ENCODE data around the gene RALA. TPM values are rescaled to one million over a fixed set of nuclear protein-coding genes. Genes with fewer than 3 reads are reported as not detected.
A peak's percentile ranks its signal among the peaks of the same experiment; 100 is the strongest.

The RALA gene
- total and polyA plus RNA-seq, 4 donors = 9.6 to 27.2 (median 19.3) TPM

GRCh38 chr7:39608278-39608677, 15.1 kb upstream of the RALA start:
- Histone ChIP-seq H3K36me3 (ENCODE audit: control insufficient read depth in 1 of 2, insufficient read depth in 2 of 2, low read length in 1 of 2) (no peaks in the 10 kb centered on the region), H3K27me3 (ENCODE audit: control insufficient read depth in 1 of 2, insufficient read depth in 2 of 2, low read length in 1 of 2) (no peaks in the 10 kb centered on the region), H3K4me1 (ENCODE audit: control insufficient read depth in 1 of 2, insufficient read depth in 2 of 2, low read length in 2 of 2) (no peaks in the 10 kb centered on the region), H3K9me3 (ENCODE audit: control insufficient read depth, low read length) (no peaks in the 10 kb centered on the region), H3K4me3 (ENCODE audit: low read length in 2 of 2) (no peak overlapping the region), H3K27ac (ENCODE audit: low read depth in 1 of 2, low read length in 2 of 2) (no peak overlapping the region)
- intact Hi-C loops (cut with DNase I) = no loop called here
- WGBS, 2 donors = 83 to 87% methylated on average over 3 of the region's 3 CpGs
- DNase-seq (no peak), ATAC-seq (ENCODE audit: low FRiP score) (no peak)

GRCh38 chr7:39609113-39609934, 14.0 kb upstream of the RALA start:
- Histone ChIP-seq H3K36me3 (ENCODE audit: control insufficient read depth in 1 of 2, insufficient read depth in 2 of 2, low read length in 1 of 2) (no peaks in the 10 kb centered on the region), H3K4me1 (ENCODE audit: control insufficient read depth in 1 of 2, insufficient read depth in 2 of 2, low read length in 2 of 2) (no peaks in the 10 kb centered on the region), H3K27ac (ENCODE audit: low read depth in 1 of 2, low read length in 2 of 2) (no peak overlapping the region), H3K9me3 (ENCODE audit: control insufficient read depth, low read length) (no peaks in the 10 kb centered on the region), H3K4me3 (ENCODE audit: low read length in 2 of 2) (no peak overlapping the region), H3K27me3 (ENCODE audit: control insufficient read depth in 1 of 2, insufficient read depth in 2 of 2, low read length in 1 of 2) (no peaks in the 10 kb centered on the region)
- WGBS, 2 donors = 8 to 11% methylated on average over 33 to 36 of the region's 36 CpGs
- ATAC-seq (ENCODE audit: low FRiP score) (peak; percentile 62), DNase-seq (peak; percentile 47 to 80)
- intact Hi-C loops (cut with DNase I) = no loop called here

GRCh38 chr7:39609935-39610263, 13.5 kb upstream of the RALA start:
- Histone ChIP-seq H3K27ac (ENCODE audit: low read depth in 1 of 2, low read length in 2 of 2) (no peak overlapping the region), H3K9me3 (ENCODE audit: control insufficient read depth, low read length) (no peaks in the 10 kb centered on the region), H3K36me3 (ENCODE audit: control insufficient read depth in 1 of 2, insufficient read depth in 2 of 2, low read length in 1 of 2) (no peaks in the 10 kb centered on the region), H3K27me3 (ENCODE audit: control insufficient read depth in 1 of 2, insufficient read depth in 2 of 2, low read length in 1 of 2) (no peaks in the 10 kb centered on the region), H3K4me1 (ENCODE audit: control insufficient read depth in 1 of 2, insufficient read depth in 2 of 2, low read length in 2 of 2) (no peaks in the 10 kb centered on the region), H3K4me3 (ENCODE audit: low read length in 2 of 2) (no peak overlapping the region)
- DNase-seq (no peak), ATAC-seq (ENCODE audit: low FRiP score) (no peak)
- 63 to 71% methylated on average over 5 of the region's 5 CpGs for WGBS, 2 donors
- intact Hi-C loops (cut with DNase I) = no loop called here

GRCh38 chr7:39613577-39613976, 9.8 kb upstream of the RALA start:
- intact Hi-C loops (cut with DNase I) = no loop called here
- DNase-seq (no peak), ATAC-seq (ENCODE audit: low FRiP score) (no peak)
- 76 to 85% methylated on average over 4 of the region's 4 CpGs for WGBS, 2 donors
- no peaks in the 10 kb centered on the region for H3K4me1 ChIP-seq (ENCODE audit: control insufficient read depth in 1 of 2, insufficient read depth in 2 of 2, low read length in 2 of 2)
- H3K9me3 ChIP-seq (ENCODE audit: control insufficient read depth, low read length) = no peaks in the 10 kb centered on the region
- no peaks in the 10 kb centered on the region for H3K36me3 ChIP-seq (ENCODE audit: control insufficient read depth in 1 of 2, insufficient read depth in 2 of 2, low read length in 1 of 2)
- H3K27me3 ChIP-seq (ENCODE audit: control insufficient read depth in 1 of 2, insufficient read depth in 2 of 2, low read length in 1 of 2) = no peaks in the 10 kb centered on the region
- no peak overlapping the region for H3K27ac ChIP-seq (ENCODE audit: low read depth in 1 of 2, low read length in 2 of 2)
- no peak overlapping the region for H3K4me3 ChIP-seq (ENCODE audit: low read length in 2 of 2)

- no peak overlapping the region for H3K4me3 ChIP-seq (ENCODE audit: low read length in 2 of 2)
- DNase-seq = no peak
- no peaks in the 10 kb centered on the region for H3K4me1 ChIP-seq (ENCODE audit: control insufficient read depth in 1 of 2, insufficient read depth in 2 of 2, low read length in 2 of 2)
- no peak overlapping the region for H3K27ac ChIP-seq (ENCODE audit: low read depth in 1 of 2, low read length in 2 of 2)
- H3K9me3 ChIP-seq (ENCODE audit: control insufficient read depth, low read length) = no peaks in the 10 kb centered on the region
- H3K36me3 ChIP-seq (ENCODE audit: control insufficient read depth in 1 of 2, insufficient read depth in 2 of 2, low read length in 1 of 2) = no peaks in the 10 kb centered on the region
- no peaks in the 10 kb centered on the region for H3K27me3 ChIP-seq (ENCODE audit: control insufficient read depth in 1 of 2, insufficient read depth in 2 of 2, low read length in 1 of 2)
- no peak for ATAC-seq (ENCODE audit: low FRiP score)
- intact Hi-C loops (cut with DNase I) = no loop called here
- WGBS, 2 donors = 85 to 89% methylated on average over 2 of the region's 2 CpGs
These were observed 9.1 kb upstream of the RALA start for GRCh38 chr7:39614299-39614698.

- no peak for ATAC-seq (ENCODE audit: low FRiP score)
- Histone ChIP-seq H3K27me3 (ENCODE audit: control insufficient read depth in 1 of 2, insufficient read depth in 2 of 2, low read length in 1 of 2) (no peaks in the 10 kb centered on the region), H3K4me3 (ENCODE audit: low read length in 2 of 2) (no peak overlapping the region), H3K4me1 (ENCODE audit: control insufficient read depth in 1 of 2, insufficient read depth in 2 of 2, low read length in 2 of 2) (no peaks in the 10 kb centered on the region), H3K9me3 (ENCODE audit: control insufficient read depth, low read length) (no peaks in the 10 kb centered on the region), H3K36me3 (ENCODE audit: control insufficient read depth in 1 of 2, insufficient read depth in 2 of 2, low read length in 1 of 2) (no peaks in the 10 kb centered on the region), H3K27ac (ENCODE audit: low read depth in 1 of 2, low read length in 2 of 2) (no peak overlapping the region)
- intact Hi-C loops (cut with DNase I) = no loop called here
- DNase-seq = no peak
- WGBS, 2 donors = 42 to 48% methylated on average over 1 of the region's 1 CpG
These were observed 7.9 kb upstream of the RALA start for GRCh38 chr7:39615350-39615975.

- Histone ChIP-seq H3K27ac (ENCODE audit: low read depth in 1 of 2, low read length in 2 of 2) (no peak overlapping the region), H3K9me3 (ENCODE audit: control insufficient read depth, low read length) (no peaks in the 10 kb centered on the region), H3K4me1 (ENCODE audit: control insufficient read depth in 1 of 2, insufficient read depth in 2 of 2, low read length in 2 of 2) (no peaks in the 10 kb centered on the region), H3K36me3 (ENCODE audit: control insufficient read depth in 1 of 2, insufficient read depth in 2 of 2, low read length in 1 of 2) (no peaks in the 10 kb centered on the region), H3K4me3 (ENCODE audit: low read length in 2 of 2) (no peak overlapping the region), H3K27me3 (ENCODE audit: control insufficient read depth in 1 of 2, insufficient read depth in 2 of 2, low read length in 1 of 2) (no peaks in the 10 kb centered on the region)
- 16 to 19% methylated on average over 1 of the region's 1 CpG for WGBS, 2 donors
- no peak for DNase-seq
- intact Hi-C loops (cut with DNase I) = no loop called here
- ATAC-seq (ENCODE audit: low FRiP score) = no peak
These were observed 7.2 kb upstream of the RALA start for GRCh38 chr7:39616138-39616537.

GRCh38 chr7:39617005-39617404, 6.4 kb upstream of the RALA start:
- no peak for ATAC-seq (ENCODE audit: low FRiP score)
- Histone ChIP-seq H3K27ac (ENCODE audit: low read depth in 1 of 2, low read length in 2 of 2) (no peak overlapping the region), H3K4me1 (ENCODE audit: control insufficient read depth in 1 of 2, insufficient read depth in 2 of 2, low read length in 2 of 2) (peaks cover 0 to 1% of the 10 kb centered on the region in 2 donors), H3K9me3 (ENCODE audit: control insufficient read depth, low read length) (no peaks in the 10 kb centered on the region), H3K36me3 (ENCODE audit: control insufficient read depth in 1 of 2, insufficient read depth in 2 of 2, low read length in 1 of 2) (no peaks in the 10 kb centered on the region), H3K4me3 (ENCODE audit: low read length in 2 of 2) (no peak overlapping the region), H3K27me3 (ENCODE audit: control insufficient read depth in 1 of 2, insufficient read depth in 2 of 2, low read length in 1 of 2) (no peaks in the 10 kb centered on the region)
- intact Hi-C loops (cut with DNase I) = no loop called here
- no peak for DNase-seq

GRCh38 chr7:39618868-39619267, 4.5 kb upstream of the RALA start:
- H3K9me3 ChIP-seq (ENCODE audit: control insufficient read depth, low read length) = no peaks in the 10 kb centered on the region
- WGBS, 2 donors = 84% methylated on average over 4 of the region's 4 CpGs
- DNase-seq (no peak), ATAC-seq (ENCODE audit: low FRiP score) (no peak)
- no peaks in the 10 kb centered on the region for H3K36me3 ChIP-seq (ENCODE audit: control insufficient read depth in 1 of 2, insufficient read depth in 2 of 2, low read length in 1 of 2)
- no peak overlapping the region for H3K4me3 ChIP-seq (ENCODE audit: low read length in 2 of 2)
- intact Hi-C loops (cut with DNase I) = no loop called here
- peaks cover 0 to 1% of the 10 kb centered on the region in 2 donors for H3K4me1 ChIP-seq (ENCODE audit: control insufficient read depth in 1 of 2, insufficient read depth in 2 of 2, low read length in 2 of 2)
- H3K27me3 ChIP-seq (ENCODE audit: control insufficient read depth in 1 of 2, insufficient read depth in 2 of 2, low read length in 1 of 2) = no peaks in the 10 kb centered on the region
- H3K27ac ChIP-seq (ENCODE audit: low read depth in 1 of 2, low read length in 2 of 2) = no peak overlapping the region

Measured in aorta (tissue), 5 donors.